Measurements from ENCODE around the gene CLEC19A.

The CLEC19A gene

GRCh38 chr16:19285431-19285830 lies at the start of gene CLEC19A:
Gene CLEC19A, plus strand, starts transcription at chr16:19285731. Its CDS starts 121 bp downstream, at chr16:19285852.
- Histone ChIP-seq H3K36me3 (ENCODE audit: control insufficient read depth, low read length) (no peaks in the 10 kb centered on the region), H3K9me2 (replicated peaks; ENCODE audit: control insufficient read depth, low read length) (no peaks in the 10 kb centered on the region), H3K4me3 (ENCODE audit: low read length) (no peak within 1 kb of the TSS), H3F3A (ENCODE audit: control insufficient read depth, insufficient read depth) (no peaks in the 10 kb centered on the region), H3K4me2 (ENCODE audit: low read length) (no peak within 1 kb of the TSS), H3K4me1 (ENCODE audit: control insufficient read depth, low read length) (no peaks in the 10 kb centered on the region), H3K9me3 (ENCODE audit: control insufficient read depth, insufficient read depth, low read length) (no peaks in the 10 kb centered on the region), H3K79me2 (ENCODE audit: control insufficient read depth, low read length) (no peaks in the 10 kb centered on the region), H3K27ac (ENCODE audit: low read depth, low read length) (no peak within 1 kb of the TSS), H3K27me3 (ENCODE audit: control insufficient read depth, low read length) (peaks cover 5% of the 10 kb centered on the region; the same call in 1 of the 2 replicates), H4K20me1 (ENCODE audit: control insufficient read depth, insufficient read depth, low read depth, low read length) (no peaks in the 10 kb centered on the region)
- no peak for TF ChIP-seq EZH2phosphoT487 (IDR thresholded peaks at IDR 0.05; ENCODE audit: borderline replicate concordance, low read length)
- TF ChIP-seq, protein P1, sequence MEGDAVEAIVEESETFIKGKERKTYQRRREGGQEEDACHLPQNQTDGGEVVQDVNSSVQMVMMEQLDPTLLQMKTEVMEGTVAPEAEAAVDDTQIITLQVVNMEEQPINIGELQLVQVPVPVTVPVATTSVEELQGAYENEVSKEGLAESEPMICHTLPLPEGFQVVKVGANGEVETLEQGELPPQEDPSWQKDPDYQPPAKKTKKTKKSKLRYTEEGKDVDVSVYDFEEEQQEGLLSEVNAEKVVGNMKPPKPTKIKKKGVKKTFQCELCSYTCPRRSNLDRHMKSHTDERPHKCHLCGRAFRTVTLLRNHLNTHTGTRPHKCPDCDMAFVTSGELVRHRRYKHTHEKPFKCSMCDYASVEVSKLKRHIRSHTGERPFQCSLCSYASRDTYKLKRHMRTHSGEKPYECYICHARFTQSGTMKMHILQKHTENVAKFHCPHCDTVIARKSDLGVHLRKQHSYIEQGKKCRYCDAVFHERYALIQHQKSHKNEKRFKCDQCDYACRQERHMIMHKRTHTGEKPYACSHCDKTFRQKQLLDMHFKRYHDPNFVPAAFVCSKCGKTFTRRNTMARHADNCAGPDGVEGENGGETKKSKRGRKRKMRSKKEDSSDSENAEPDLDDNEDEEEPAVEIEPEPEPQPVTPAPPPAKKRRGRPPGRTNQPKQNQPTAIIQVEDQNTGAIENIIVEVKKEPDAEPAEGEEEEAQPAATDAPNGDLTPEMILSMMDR (IDR thresholded peaks at IDR 0.05; ENCODE audit: low read depth, low read length, poor library complexity, severe bottlenecking), result no peak

DNA sequence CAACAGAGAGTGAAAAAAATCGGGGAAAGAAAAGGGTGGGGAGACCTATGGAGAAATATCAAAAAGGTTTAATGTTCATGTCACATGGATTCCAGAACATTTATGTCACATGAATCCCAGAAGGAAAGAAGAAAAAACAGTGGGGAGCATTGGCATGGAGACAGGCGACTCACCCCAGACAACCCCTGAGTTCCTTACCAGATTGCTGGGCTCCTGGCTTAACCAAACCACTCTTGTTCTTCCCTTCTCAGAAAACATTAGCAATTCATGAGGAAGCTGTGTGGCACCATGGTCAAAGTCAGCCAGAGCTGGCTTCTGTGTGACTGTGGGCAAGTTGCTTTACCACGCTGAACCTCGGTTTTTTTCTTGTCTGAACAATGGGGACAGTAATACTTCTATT lies 49.6 kb upstream of the CLEC19A start:
- no peak overlapping the region for H3K4me2 ChIP-seq (ENCODE audit: low read length)
- H3K4me1 ChIP-seq (ENCODE audit: control insufficient read depth, low read length), result no peaks in the 10 kb centered on the region
- no peak overlapping the region for H3K4me3 ChIP-seq (ENCODE audit: low read length)
- no peaks in the 10 kb centered on the region for H4K20me1 ChIP-seq (ENCODE audit: control insufficient read depth, insufficient read depth, low read depth, low read length)
- H3F3A ChIP-seq (ENCODE audit: control insufficient read depth, insufficient read depth), result no peaks in the 10 kb centered on the region
- no peaks in the 10 kb centered on the region for H3K27me3 ChIP-seq (ENCODE audit: control insufficient read depth, low read length)
- H3K79me2 ChIP-seq (ENCODE audit: control insufficient read depth, low read length), result no peaks in the 10 kb centered on the region
- no peaks in the 10 kb centered on the region for H3K9me2 ChIP-seq (replicated peaks; ENCODE audit: control insufficient read depth, low read length)
- TF ChIP-seq, protein P1 (IDR thresholded peaks at IDR 0.05; ENCODE audit: low read depth, low read length, poor library complexity, severe bottlenecking), result no peak
- no peak for TF ChIP-seq EZH2phosphoT487 (IDR thresholded peaks at IDR 0.05; ENCODE audit: borderline replicate concordance, low read length)
- H3K27ac ChIP-seq (ENCODE audit: low read depth, low read length), result no peak overlapping the region
- no peaks in the 10 kb centered on the region for H3K36me3 ChIP-seq (ENCODE audit: control insufficient read depth, low read length)
- H3K9me3 ChIP-seq (ENCODE audit: control insufficient read depth, insufficient read depth, low read length), result peaks cover 14% of the 10 kb centered on the region; the same call in 1 of the 2 replicates

GRCh38 chr16:19236561-19237209 lies 48.8 kb upstream of the CLEC19A start:
- H3K36me3 ChIP-seq (ENCODE audit: control insufficient read depth, low read length), result no peaks in the 10 kb centered on the region
- H3K9me2 ChIP-seq (replicated peaks; ENCODE audit: control insufficient read depth, low read length), result no peaks in the 10 kb centered on the region
- H3K79me2 ChIP-seq (ENCODE audit: control insufficient read depth, low read length), result no peaks in the 10 kb centered on the region
- no peak for TF ChIP-seq EZH2phosphoT487 (IDR thresholded peaks at IDR 0.05; ENCODE audit: borderline replicate concordance, low read length)
- TF ChIP-seq, protein P1 (IDR thresholded peaks at IDR 0.05; ENCODE audit: low read depth, low read length, poor library complexity, severe bottlenecking), result no peak
- no peaks in the 10 kb centered on the region for H3K4me1 ChIP-seq (ENCODE audit: control insufficient read depth, low read length)
- H4K20me1 ChIP-seq (ENCODE audit: control insufficient read depth, insufficient read depth, low read depth, low read length), result no peaks in the 10 kb centered on the region
- H3K27me3 ChIP-seq (ENCODE audit: control insufficient read depth, low read length), result no peaks in the 10 kb centered on the region
- H3K9me3 ChIP-seq (ENCODE audit: control insufficient read depth, insufficient read depth, low read length), result peaks cover 14% of the 10 kb centered on the region; the same call in 1 of the 2 replicates
- H3K4me3 ChIP-seq (ENCODE audit: low read length), result no peak overlapping the region
- H3K27ac ChIP-seq (ENCODE audit: low read depth, low read length), result no peak overlapping the region
- no peak overlapping the region for H3K4me2 ChIP-seq (ENCODE audit: low read length)
- H3F3A ChIP-seq (ENCODE audit: control insufficient read depth, insufficient read depth), result no peaks in the 10 kb centered on the region
